Measurements from ENCODE around the gene ASF1B. TPM values are rescaled to one million over a fixed set of nuclear protein-coding genes. Genes with fewer than 3 reads are reported as not detected.

Gene ASF1B
- total RNA-seq, 1 donor from 2014 or later = 27.4 TPM

DNA sequence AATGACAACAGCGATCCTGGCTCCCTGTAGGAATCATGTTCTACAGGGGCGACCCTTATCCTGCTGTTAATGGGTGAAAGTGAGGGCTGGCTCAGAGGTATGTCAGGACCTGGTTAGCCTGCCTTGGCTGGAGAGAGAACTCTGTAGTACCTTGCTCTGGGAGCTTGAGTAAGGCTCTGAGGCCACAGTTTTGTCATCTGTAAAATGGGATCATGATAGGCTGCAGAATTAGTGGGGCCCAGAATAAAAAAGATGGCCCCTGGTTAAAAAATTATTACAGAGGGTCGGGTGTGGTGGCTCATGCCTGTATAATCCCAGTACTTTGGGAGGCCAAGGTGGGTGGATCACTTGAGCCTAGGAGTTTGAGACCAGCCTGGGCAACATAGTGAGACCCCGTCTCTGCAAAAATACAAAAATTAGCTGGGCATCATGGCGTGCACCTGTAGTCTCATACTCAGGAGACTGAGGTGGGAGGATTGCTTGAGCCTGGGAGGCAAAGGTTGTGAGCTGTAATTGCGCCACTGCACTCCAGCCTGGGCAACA lies 35.3 kb downstream of the ASF1B start:
- no peak for DNase-seq (ENCODE audit: extremely low spot score, unreplicated experiment)
- no peaks in the 10 kb centered on the region for H3K9me3 Mint-ChIP-seq
- H3K4me1 Mint-ChIP-seq (ENCODE audit: unreplicated experiment) = no peaks in the 10 kb centered on the region
- H3K4me3 Mint-ChIP-seq = no peak overlapping the region
- no peaks in the 10 kb centered on the region for H3K27me3 Mint-ChIP-seq
- H3K27ac Mint-ChIP-seq = no peak overlapping the region
- H3K36me3 Mint-ChIP-seq = peaks cover 10% of the 10 kb centered on the region
- TF ChIP-seq, protein P1, sequence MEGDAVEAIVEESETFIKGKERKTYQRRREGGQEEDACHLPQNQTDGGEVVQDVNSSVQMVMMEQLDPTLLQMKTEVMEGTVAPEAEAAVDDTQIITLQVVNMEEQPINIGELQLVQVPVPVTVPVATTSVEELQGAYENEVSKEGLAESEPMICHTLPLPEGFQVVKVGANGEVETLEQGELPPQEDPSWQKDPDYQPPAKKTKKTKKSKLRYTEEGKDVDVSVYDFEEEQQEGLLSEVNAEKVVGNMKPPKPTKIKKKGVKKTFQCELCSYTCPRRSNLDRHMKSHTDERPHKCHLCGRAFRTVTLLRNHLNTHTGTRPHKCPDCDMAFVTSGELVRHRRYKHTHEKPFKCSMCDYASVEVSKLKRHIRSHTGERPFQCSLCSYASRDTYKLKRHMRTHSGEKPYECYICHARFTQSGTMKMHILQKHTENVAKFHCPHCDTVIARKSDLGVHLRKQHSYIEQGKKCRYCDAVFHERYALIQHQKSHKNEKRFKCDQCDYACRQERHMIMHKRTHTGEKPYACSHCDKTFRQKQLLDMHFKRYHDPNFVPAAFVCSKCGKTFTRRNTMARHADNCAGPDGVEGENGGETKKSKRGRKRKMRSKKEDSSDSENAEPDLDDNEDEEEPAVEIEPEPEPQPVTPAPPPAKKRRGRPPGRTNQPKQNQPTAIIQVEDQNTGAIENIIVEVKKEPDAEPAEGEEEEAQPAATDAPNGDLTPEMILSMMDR (conservative IDR thresholded peaks at IDR 0.05) = no peak

DNA sequence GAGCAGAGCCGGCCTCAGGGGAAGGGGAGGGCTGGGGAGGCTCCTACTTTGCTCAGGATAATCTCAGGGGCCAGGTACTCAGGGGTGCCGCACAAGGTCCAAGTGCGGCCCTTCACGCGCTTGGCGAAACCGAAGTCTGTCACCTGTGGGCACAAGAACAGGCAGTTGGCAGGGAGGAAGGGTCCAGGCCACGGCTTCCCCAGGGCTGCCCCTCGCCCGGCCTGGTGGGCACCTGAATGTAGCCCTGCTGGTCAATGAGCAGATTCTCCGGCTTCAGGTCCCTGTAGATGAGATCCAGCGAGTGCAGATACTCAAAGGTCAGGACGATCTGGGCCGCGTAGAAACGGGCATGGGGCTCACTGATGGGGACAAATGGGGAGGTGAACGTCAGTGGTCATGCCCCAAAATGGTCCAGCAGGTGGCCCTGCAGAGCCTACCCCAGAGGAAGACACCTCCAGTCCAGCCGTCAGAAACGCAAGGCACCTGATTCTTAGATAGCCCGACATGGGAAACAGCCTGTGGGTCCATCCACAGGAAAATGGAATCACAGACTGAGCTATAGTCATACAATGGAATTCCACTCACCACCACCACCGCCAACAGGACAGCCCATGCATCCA lies 38.7 kb downstream of the ASF1B start:
- H3K9me3 Mint-ChIP-seq = no peaks in the 10 kb centered on the region
- DNase-seq (ENCODE audit: extremely low spot score, unreplicated experiment) = no peak
- no peaks in the 10 kb centered on the region for H3K27me3 Mint-ChIP-seq
- H3K36me3 Mint-ChIP-seq = peaks cover 14% of the 10 kb centered on the region
- H3K4me3 Mint-ChIP-seq = no peak overlapping the region
- TF ChIP-seq, protein P1 (conservative IDR thresholded peaks at IDR 0.05) = peak; percentile 14
- H3K4me1 Mint-ChIP-seq (ENCODE audit: unreplicated experiment) = no peaks in the 10 kb centered on the region
- H3K27ac Mint-ChIP-seq = no peak overlapping the region

DNA sequence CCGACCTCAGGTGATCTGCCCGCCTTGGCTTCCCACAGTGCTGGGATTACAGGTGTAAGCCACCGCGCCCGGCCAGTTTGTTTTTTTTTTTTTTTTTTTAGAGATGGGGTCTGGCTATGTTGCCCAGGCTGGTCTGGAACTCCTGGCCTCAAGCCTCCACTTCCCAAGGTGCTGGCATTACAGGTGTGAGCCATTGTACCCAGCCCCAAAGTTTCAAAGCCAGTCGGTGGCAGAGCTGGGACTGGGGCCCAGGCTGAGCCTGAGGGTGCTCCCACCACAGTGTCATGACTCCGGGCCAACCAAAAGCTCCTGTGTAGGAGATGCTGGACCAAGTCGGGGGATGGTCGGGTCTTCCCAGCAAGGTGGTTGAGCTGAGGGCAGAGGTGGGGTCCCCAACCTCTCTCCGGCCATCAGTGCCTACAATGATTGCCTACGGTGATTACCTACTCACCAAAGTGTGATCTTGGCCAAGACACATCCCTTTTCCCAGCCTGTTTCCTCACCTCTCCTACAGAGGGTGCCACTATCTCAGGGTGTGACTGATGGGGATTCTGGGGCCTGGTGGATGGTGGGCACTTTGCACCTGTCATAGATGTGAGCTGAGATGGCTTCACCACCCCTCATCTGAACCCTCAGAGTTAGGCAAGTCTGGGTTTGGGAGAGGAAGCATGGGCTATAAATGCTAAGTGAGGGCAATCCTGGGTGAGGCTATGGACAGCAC lies 40.0 kb downstream of the ASF1B start:
- TF ChIP-seq, protein P1 (conservative IDR thresholded peaks at IDR 0.05) = no peak
- no peaks in the 10 kb centered on the region for H3K27me3 Mint-ChIP-seq
- peaks cover 16% of the 10 kb centered on the region for H3K36me3 Mint-ChIP-seq
- peaks cover 7% of the 10 kb centered on the region for H3K4me1 Mint-ChIP-seq (ENCODE audit: unreplicated experiment)
- DNase-seq (ENCODE audit: extremely low spot score, unreplicated experiment) = no peak
- H3K9me3 Mint-ChIP-seq = no peaks in the 10 kb centered on the region
- no peak overlapping the region for H3K27ac Mint-ChIP-seq
- H3K4me3 Mint-ChIP-seq = no peak overlapping the region

DNA sequence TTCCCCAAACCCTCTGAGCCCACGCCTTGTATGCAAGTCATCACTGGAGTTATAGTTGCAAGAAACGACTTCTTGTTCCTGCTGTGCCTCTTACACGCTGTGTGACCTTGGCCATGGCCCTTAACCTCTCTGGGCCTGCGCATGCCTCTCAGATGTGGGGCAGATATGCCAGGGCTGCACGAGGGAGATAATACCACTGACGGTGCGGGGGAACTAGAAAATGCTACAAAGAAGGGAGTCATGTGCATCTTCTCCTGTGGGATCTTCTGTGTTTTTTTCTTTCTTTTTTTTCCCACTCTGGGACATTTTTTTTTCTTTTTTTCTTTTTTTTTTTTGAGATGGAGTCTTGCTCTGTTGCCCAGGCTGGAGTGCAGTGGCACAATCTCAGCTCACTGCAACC lies 41.5 kb downstream of the ASF1B start:
- no peak for DNase-seq (ENCODE audit: extremely low spot score, unreplicated experiment)
- Mint-ChIP-seq H3K4me1 (ENCODE audit: unreplicated experiment) (peaks cover 8% of the 10 kb centered on the region), H3K9me3 (no peaks in the 10 kb centered on the region), H3K27ac (no peak overlapping the region), H3K4me3 (no peak overlapping the region), H3K36me3 (peaks cover 14% of the 10 kb centered on the region), H3K27me3 (no peaks in the 10 kb centered on the region)
- TF ChIP-seq, protein P1 (conservative IDR thresholded peaks at IDR 0.05) = no peak

DNA sequence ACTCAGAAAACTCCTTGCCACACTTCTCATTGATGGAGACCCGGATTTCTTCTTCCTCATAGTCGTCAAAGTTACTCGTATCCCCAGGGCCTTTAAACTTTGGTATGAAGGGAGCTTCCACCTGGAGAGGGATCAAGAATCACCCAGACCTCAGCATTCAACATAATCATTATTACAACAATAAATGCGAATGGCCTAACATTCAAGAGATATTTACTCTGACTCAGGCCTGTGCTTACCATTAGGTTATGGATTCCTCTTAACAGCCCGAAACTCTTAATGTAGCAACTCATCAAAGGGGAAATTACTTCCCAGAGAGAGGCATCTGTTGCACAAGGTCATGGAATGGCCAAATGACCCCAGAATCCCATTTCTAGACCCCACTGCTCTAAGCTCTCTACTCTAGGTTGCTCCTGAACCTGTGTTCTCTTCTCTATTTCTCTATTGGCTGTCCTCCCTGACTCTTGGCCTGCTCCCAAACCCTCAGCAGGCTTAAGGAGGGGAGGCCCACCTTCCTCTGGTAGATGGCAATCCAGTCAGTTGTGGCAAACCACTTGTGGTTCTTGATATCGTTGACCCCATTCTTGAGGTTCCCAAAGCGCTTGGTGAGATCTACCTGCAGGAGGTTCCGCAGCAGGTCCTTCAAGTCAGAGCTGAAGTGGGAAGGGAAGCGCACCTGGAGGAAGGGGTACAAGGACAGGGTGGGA lies 43.1 kb downstream of the ASF1B start:
- H3K36me3 Mint-ChIP-seq = peaks cover 20% of the 10 kb centered on the region
- peak overlapping the region; percentile 70 for H3K4me3 Mint-ChIP-seq
- DNase-seq (ENCODE audit: extremely low spot score, unreplicated experiment) = no peak
- H3K27me3 Mint-ChIP-seq = no peaks in the 10 kb centered on the region
- TF ChIP-seq, protein P1 (conservative IDR thresholded peaks at IDR 0.05) = no peak
- no peaks in the 10 kb centered on the region for H3K9me3 Mint-ChIP-seq
- peaks cover 12% of the 10 kb centered on the region for H3K4me1 Mint-ChIP-seq (ENCODE audit: unreplicated experiment)
- H3K27ac Mint-ChIP-seq = peak overlapping the region; percentile 72
